ACC112 (cell line): ENCODE results near the gene AIRE.
"Not testable (repeated sequence)": the region's sequence is repeated elsewhere in the genome, so short reads cannot be mapped to it uniquely, and the experiment has no call there.

Source experiments
- H2AFZ ChIP-seq: fragments of 200-600 bp; sonication (generic); one replicate; pipeline ENCODE4 v1.6.0; 2017; ENCODE audit warnings: antibody characterized with exemption, low read length; ENCODE audit not compliant: unreplicated experiment
- H3K27ac ChIP-seq: fragments of 200-600 bp; sonication (generic); 2 replicates; pipeline ENCODE4 v1.5.1; 2014; ENCODE audit warnings: low read depth, mild to moderate bottlenecking, antibody characterized with exemption, low read length, moderate library complexity
- H3K27me3 ChIP-seq: fragments of 200-600 bp; sonication (generic); 2 replicates; pipeline ENCODE4 v1.6.1; 2014; ENCODE audit warnings: mild to moderate bottlenecking, antibody characterized with exemption, low read length, moderate library complexity, mixed read lengths; ENCODE audit not compliant: insufficient read depth
- H3K36me3 ChIP-seq: fragments of 200-600 bp; sonication (generic); 2 replicates; pipeline ENCODE4 v1.6.1; 2016; ENCODE audit warnings: mild to moderate bottlenecking, antibody characterized with exemption, low read length, moderate library complexity, mixed read lengths; ENCODE audit not compliant: insufficient read depth
- H3K4me1 ChIP-seq: fragments of 200-600 bp; sonication (generic); one replicate; pipeline ENCODE4 v1.6.1; 2016; ENCODE audit warnings: low read length, mixed read lengths; ENCODE audit not compliant: insufficient read depth, unreplicated experiment, control insufficient read depth
- H3K4me3 ChIP-seq: fragments of 200-600 bp; sonication (generic); 2 replicates; pipeline ENCODE4 v1.5.1; 2014; ENCODE audit warnings: mild to moderate bottlenecking, low read depth, low read length
- H3K79me2 ChIP-seq: fragments of 200-600 bp; sonication (generic); one replicate; pipeline ENCODE4 v1.6.0; 2016; ENCODE audit warnings: low read length; ENCODE audit not compliant: control insufficient read depth, unreplicated experiment, insufficient read depth

The AIRE gene

DNA sequence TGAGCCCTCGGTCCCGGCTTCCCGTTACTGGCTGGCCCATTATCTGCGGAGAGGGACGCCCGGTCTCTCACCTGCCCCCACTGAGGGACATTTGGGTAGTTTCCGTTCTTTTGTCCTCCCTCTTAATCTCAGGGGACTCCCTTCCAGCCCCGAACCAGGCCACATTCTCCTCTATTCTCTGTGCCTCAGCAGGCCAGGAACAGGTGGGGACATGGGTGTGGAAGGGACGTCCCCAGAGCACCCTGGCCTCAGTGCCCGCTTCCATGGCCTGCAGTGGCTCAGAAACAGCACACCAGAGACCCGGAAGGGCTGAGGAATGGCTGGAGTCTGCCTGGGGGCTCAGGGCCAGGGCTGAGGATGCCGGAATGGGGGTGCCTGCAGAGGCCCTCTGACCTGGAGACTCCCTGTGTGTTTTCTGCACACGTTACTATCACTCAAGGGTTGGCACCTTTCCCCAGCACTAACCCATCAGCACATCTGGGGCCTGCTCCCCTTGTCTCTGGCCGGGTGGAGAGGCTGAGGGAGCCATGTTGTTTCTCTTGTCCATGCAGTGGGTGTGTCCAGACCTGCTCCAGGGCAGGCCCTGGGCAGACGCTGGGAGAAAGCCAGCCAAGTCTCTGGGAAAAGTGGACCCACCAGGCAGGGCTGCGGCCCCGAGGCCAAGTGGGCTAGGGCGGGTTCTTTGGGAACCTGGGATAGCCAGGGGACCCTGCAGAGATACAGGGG lies 14.0 kb upstream of the AIRE start:
- Histone ChIP-seq H3K4me3 (no peak overlapping the region), H3K27ac (no peak overlapping the region), H3K79me2 (no peaks in the 10 kb centered on the region), H3K4me1 (no peaks in the 10 kb centered on the region), H3K27me3 (peaks cover 12% of the 10 kb centered on the region; the same call in 1 of the 2 replicates), H3K36me3 (no peaks in the 10 kb centered on the region), H2AFZ (no peak overlapping the region)

DNA sequence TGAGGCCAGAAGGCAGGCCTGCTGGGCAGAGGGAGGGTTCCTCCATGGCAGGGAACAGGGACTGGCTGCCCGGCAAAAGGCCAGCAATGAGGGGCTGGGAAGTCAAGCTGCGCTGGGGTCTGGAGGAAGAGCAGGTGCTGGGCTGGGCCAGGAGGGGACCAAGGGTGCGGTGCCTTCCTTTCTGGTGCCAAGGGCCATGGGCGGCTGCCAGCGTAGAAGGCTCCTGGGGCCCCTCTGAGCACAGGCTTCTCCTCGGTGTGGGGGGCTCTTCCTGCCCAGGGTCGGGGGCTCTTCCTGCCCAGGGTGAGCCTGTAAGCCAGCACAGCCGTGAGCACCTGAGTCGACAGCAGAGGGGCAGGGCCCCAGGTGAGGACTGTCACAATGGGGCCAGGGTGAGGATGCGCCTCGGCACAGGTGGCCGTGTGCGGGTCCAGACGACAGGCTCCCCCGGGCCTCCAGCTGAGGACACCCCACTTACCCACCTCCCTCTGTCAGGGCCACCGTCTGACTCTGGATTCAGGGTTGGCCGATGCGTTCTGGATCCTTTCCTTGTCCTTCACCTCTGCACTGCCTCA lies 13.3 kb upstream of the AIRE start:
- Histone ChIP-seq H3K4me3 (no peak overlapping the region), H2AFZ (no peak overlapping the region), H3K36me3 (no peaks in the 10 kb centered on the region), H3K27ac (no peak overlapping the region), H3K4me1 (no peaks in the 10 kb centered on the region), H3K79me2 (no peaks in the 10 kb centered on the region), H3K27me3 (peaks cover 12% of the 10 kb centered on the region; the same call in 1 of the 2 replicates)

DNA sequence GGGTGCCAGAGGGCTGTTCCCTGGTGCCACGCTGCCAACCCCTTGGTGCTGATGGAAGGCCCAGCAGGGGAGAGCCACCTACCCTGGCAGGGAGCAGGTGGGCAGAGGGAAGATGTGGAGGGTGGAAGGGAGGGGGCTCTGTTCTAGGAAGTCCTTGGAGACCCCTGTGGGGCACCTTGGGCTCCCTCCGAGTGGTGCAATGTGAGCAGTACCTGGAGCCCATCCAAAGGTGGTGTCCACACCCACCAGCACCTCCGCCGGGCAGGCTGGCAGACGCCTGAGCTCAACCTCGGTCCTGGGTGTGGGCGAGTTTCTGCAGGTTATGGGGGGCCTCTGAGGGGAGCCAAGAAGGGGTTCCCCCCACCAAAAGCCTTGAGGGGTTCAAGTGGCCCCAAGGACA lies 12.6 kb upstream of the AIRE start:
- Histone ChIP-seq H3K27me3 (peaks cover 12% of the 10 kb centered on the region; the same call in 1 of the 2 replicates), H3K36me3 (no peaks in the 10 kb centered on the region), H3K27ac (no peak overlapping the region), H3K79me2 (no peaks in the 10 kb centered on the region), H3K4me3 (no peak overlapping the region), H3K4me1 (no peaks in the 10 kb centered on the region), H2AFZ (no peak overlapping the region)

DNA sequence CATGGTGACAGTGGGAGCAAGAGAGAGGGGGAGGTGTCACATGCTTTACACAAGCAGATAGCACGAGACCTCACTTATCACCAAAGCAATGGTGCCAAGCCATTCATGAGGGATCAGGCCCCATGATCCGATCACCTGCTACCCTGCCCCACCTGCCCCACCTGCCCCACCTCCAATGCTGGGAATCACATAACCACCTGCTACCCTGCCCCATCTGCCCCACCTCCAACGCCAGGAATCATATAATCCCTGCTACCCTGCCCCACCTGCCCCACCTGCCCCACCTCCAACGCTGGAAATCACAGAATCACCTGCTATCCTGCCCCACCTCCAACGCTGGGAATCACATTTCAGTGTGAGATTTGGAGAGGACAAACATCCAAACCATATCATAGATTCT lies 10.6 kb upstream of the AIRE start:
- Histone ChIP-seq H3K27ac (no peak overlapping the region), H3K4me3 (no peak overlapping the region), H3K4me1 (no peaks in the 10 kb centered on the region), H3K27me3 (peaks cover 12% of the 10 kb centered on the region; the same call in 1 of the 2 replicates), H3K79me2 (no peaks in the 10 kb centered on the region), H2AFZ (no peak overlapping the region), H3K36me3 (no peaks in the 10 kb centered on the region)

DNA sequence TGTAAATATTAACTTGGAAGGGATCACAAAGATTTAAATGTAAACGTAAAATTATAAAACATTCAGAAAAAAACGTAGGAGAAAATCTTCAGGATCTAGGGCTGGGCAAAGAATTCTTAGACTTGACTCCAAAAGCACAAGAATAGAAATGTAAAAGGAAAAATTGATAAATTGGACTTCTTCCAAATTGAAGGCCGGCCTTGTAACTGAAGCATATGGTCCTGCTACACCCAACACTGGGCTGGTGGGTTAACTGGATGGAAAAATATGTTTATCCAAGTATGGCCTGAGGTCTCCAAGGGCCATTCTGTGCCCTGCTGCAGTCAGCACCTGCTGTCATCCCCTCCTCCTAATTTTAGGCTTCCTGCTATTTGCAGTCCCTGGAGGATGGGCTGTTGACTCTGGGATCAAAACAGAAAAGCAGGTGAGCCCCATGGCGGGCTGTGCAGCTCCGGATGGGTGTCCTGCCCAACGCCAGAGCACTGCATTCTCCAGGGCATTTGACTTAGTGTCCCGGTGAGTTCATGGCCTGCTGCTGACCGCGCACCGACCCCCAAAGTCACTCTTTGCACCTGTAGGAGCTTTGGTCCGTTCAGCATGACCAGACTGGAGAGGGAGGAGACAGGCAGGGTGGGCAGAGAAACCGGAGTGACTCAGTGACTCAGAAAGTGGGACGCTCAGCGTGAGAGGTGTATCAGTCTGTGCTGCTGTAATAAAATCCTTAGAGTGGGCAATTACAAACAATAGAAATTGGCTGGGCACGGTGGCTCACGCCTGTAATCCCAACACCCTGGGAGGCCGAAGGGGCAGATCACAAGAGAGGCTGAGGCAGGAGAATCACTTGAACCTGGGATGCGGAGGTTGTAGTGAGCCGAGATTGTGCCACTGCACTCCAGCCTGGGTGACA lies 6.1 kb upstream of the AIRE start:
- H3K4me3 ChIP-seq: no peak overlapping the region
- no peak overlapping the region for H2AFZ ChIP-seq
- no peaks in the 10 kb centered on the region for H3K36me3 ChIP-seq
- no peaks in the 10 kb centered on the region for H3K4me1 ChIP-seq
- no peak overlapping the region for H3K27ac ChIP-seq
- H3K79me2 ChIP-seq: no peaks in the 10 kb centered on the region
- 0 out of 2 replicates have a peak, but pooled peaks cover 5% of the 10 kb centered on the region for H3K27me3 ChIP-seq

DNA sequence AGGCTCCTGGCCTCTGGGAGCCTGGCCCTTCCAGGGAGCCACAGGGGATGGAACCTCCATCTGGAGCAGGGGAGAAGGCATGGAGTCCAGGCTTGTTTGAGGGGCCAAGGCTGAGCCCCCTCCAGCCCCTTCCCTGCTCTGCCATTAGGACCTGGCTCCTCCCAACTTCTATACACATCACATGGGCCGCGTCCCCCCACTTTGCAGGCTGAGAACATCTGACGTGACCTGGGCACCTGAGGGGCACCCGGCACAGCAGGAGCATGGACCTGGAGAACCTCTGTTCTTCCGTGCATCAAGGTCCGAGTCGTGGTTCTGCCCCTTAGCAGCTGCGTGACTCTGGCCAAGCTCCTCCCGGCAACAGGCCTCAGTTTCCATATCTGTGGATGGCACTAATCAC lies 3.9 kb upstream of the AIRE start:
- Histone ChIP-seq H2AFZ (no peak overlapping the region), H3K4me3 (no peak overlapping the region), H3K4me1 (no peaks in the 10 kb centered on the region), H3K27me3 (0 out of 2 replicates have a peak, but pooled peaks cover 4% of the 10 kb centered on the region), H3K79me2 (no peaks in the 10 kb centered on the region), H3K36me3 (no peaks in the 10 kb centered on the region), H3K27ac (no peak overlapping the region)

DNA sequence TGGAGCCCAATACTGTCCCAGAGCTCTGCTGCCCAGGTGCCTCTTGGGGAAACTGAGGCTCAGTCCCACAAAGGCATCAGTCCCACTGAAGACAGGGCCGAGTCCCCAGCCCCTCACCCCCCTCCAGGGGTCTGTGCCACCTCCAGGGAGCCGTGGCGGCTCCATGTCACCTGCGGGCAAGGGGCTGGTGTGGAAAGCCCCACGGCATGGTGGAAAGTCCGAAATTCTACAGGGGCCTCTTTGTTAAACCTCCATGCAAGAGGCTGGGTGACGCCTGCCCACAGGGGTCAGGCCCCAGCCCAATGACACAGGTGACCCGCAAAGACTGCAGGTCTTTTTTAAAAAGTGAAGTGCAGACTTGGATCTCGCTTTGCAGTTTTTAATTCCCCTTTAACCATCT lies 3.3 kb upstream of the AIRE start:
- Histone ChIP-seq H3K4me1 (no peaks in the 10 kb centered on the region), H3K27me3 (0 out of 2 replicates have a peak, but pooled peaks cover 10% of the 10 kb centered on the region), H2AFZ (no peak overlapping the region), H3K27ac (no peak overlapping the region), H3K79me2 (no peaks in the 10 kb centered on the region), H3K36me3 (no peaks in the 10 kb centered on the region), H3K4me3 (no peak overlapping the region)

DNA sequence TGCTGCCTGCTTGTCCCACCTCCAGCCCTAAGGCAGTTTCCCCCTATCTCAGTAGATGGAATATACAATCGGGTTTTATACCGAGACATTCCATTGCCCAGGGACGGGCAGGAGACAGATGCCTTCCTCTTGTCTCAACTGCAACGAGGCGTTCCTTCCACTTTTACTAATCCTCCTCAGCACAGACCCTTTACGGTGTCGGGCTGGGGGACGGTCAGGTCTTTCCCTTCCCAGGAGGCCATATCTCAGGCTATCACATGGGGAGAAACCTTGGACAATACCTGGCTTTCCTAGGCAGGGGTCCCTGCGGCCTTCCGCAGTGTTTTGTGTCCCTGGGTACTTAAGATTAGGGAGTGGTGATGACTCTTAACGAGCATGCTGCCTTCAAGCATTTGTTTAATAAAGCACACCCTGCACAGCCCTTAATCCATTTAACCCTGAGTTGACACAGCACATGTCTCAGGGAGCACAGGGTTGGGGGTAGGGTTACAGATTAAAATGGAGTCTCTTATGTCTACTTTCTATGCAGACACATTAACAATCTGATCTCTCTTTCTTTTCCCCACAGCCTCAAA lies 2.4 kb upstream of the AIRE start:
- H3K27me3 ChIP-seq, H3K4me1 ChIP-seq, H3K27ac ChIP-seq, H3K4me3 ChIP-seq, H3K36me3 ChIP-seq, H3K79me2 ChIP-seq, H2AFZ ChIP-seq: not testable (repeated sequence)

DNA sequence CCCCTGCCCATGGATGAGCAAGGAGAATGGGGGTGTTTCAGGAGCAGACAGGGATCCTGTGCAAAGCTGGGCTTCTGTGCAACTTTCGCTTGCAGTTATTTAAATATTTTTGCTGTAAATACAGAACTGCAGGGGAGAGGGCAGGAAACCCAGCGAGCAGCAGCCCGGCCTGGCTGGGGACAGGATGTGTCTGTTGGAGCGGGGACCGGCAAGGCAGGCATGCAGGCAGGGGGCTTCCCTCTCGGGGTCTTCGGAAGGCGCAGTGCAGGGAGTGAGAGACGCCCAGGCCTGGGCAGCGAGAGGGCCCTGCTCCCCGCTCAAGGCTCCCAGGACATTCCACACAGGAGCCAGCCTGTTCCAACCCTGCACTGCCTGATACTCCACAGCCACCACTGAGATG lies 1.7 kb upstream of the AIRE start:
- H3K27me3 ChIP-seq: 0 out of 2 replicates have a peak, but pooled peaks cover 10% of the 10 kb centered on the region
- H2AFZ ChIP-seq: no peak overlapping the region
- no peaks in the 10 kb centered on the region for H3K36me3 ChIP-seq
- no peak overlapping the region for H3K27ac ChIP-seq
- no peaks in the 10 kb centered on the region for H3K79me2 ChIP-seq
- no peaks in the 10 kb centered on the region for H3K4me1 ChIP-seq
- H3K4me3 ChIP-seq: no peak overlapping the region

DNA sequence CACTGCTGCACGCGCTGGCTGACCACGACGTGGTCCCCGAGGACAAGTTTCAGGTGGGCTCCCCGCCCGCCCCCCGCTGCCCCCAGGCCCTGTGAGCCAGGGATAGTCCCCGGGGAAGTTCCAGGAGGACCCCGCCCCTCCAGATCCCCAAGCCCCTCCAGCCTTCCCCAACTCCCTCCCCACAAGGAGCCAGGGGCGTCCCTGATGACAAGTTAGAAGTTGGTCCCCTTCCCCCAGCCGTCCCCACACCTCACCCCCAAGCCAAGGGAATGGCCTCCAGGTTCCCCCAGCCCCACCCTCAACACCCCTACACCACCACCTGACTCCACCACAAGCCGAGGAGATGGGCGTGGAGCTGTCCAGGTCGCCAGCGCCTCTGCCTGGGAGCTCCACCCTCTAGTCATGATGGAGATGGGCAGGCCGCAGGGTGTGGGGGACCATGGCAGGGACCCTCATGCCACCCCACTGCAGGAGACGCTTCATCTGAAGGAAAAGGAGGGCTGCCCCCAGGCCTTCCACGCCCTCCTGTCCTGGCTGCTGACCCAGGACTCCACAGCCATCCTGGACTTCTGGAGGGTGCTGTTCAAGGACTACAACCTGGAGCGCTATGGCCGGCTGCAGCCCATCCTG lies 525 bp downstream of the AIRE start:
- no peak overlapping the region for H3K27ac ChIP-seq
- H3K27me3 ChIP-seq: 0 out of 2 replicates have a peak, but pooled peaks cover 10% of the 10 kb centered on the region
- H2AFZ ChIP-seq: no peak overlapping the region
- H3K79me2 ChIP-seq: no peaks in the 10 kb centered on the region
- no peaks in the 10 kb centered on the region for H3K4me1 ChIP-seq
- H3K36me3 ChIP-seq: no peaks in the 10 kb centered on the region
- peak overlapping the region; percentile 37; the same call in 1 of the 2 replicates for H3K4me3 ChIP-seq
